Naive thymus-derived CD4-positive, alpha-beta T cell (primary cell): Measurements from ENCODE around the gene FZD2. TPM values are rescaled to one million over a fixed set of nuclear protein-coding genes. Genes with fewer than 3 reads are reported as not detected.
A peak's percentile ranks its signal among the peaks of the same experiment; 100 is the strongest.

Experiments
- ATAC-seq: fragments of 150-1000 bp; cut with Tn5 transposase; 2 replicates; pipeline ENCODE4 v1.10.0; 2021; ENCODE audit warnings: mild to moderate bottlenecking, moderate library complexity
- CTCF ChIA-PET: fragments of 350-600 bp; sonication (Branson Sonifier 250); formaldehyde crosslinking; loops from one replicate; lab custom pipeline; 2021; ENCODE audit warnings: antibody characterized with exemption; lab: Charles Lee
- POLR2A ChIA-PET: fragments of 350-600 bp; sonication (Branson Sonifier 250); formaldehyde crosslinking; loops from one replicate; lab custom pipeline; 2021; ENCODE audit warnings: antibody characterized with exemption, inconsistent platforms; lab: Charles Lee
- DNase-seq, 9 donors: peaks; one replicate each; pipeline versions ENCODE4 v3.0.0 to v3.0.0-alpha.2; 2020 to 2022; ENCODE audit warnings: mixed read lengths in 1 of 9
- H3K27ac ChIP-seq: one replicate; pipeline ENCODE4 v1.7.0; 2013; ENCODE audit warnings: mild to moderate bottlenecking, low read depth, low read length, moderate library complexity
- H3K27me3 ChIP-seq, 2 donors: one replicate each; pipeline ENCODE4 v1.7.0; 2013; ENCODE audit warnings: low read length in 2 of 2, mild to moderate bottlenecking in 2 of 2, moderate library complexity in 2 of 2; ENCODE audit not compliant: control insufficient read depth in 2 of 2, insufficient read depth in 2 of 2
- H3K36me3 ChIP-seq, 3 experiments: 1 replicate in 2 of 3; 2 replicates in 1 of 3; pipeline ENCODE4 v1.7.0; 2013; ENCODE audit warnings: low read length in 3 of 3, mild to moderate bottlenecking in 3 of 3, moderate library complexity in 1 of 3; ENCODE audit not compliant: insufficient read depth in 3 of 3, control insufficient read depth in 2 of 3
- H3K4me1 ChIP-seq, 2 donors: one replicate each; pipeline ENCODE4 v1.7.0; 2013; ENCODE audit warnings: low read length in 2 of 2, mild to moderate bottlenecking in 2 of 2, moderate library complexity in 1 of 2; ENCODE audit not compliant: control insufficient read depth in 2 of 2, insufficient read depth in 2 of 2
- H3K4me3 ChIP-seq: 2 replicates; pipeline ENCODE4 v1.7.0; 2013; ENCODE audit warnings: mild to moderate bottlenecking, low read length
- H3K9me3 ChIP-seq, 3 experiments: 1 replicate in 2 of 3; 2 replicates in 1 of 3; pipeline ENCODE4 v1.7.0; 2013; ENCODE audit warnings: low read length in 3 of 3; ENCODE audit not compliant: control insufficient read depth in 2 of 3
- H3K27ac Mint-ChIP-seq, 9 donors: one replicate each; pipeline ENCODE4 v1.8.0; 2020 to 2022; ENCODE audit warnings: mixed read lengths in 9 of 9, mild to moderate bottlenecking in 8 of 9, moderate library complexity in 5 of 9, inconsistent platforms in 2 of 9
- H3K27me3 Mint-ChIP-seq, 5 donors: one replicate each; pipeline ENCODE4 v1.8.0; 2021 to 2022; ENCODE audit warnings: mixed read lengths in 5 of 5, mild to moderate bottlenecking in 1 of 5
- H3K36me3 Mint-ChIP-seq, 5 donors: one replicate each; pipeline ENCODE4 v1.8.0; 2020 to 2022; ENCODE audit warnings: mixed read lengths in 5 of 5, mild to moderate bottlenecking in 3 of 5, inconsistent platforms in 1 of 5
- H3K4me1 Mint-ChIP-seq, 7 donors: one replicate each; pipeline ENCODE4 v1.8.0; 2020 to 2022; ENCODE audit warnings: mixed read lengths in 7 of 7, mild to moderate bottlenecking in 3 of 7, inconsistent platforms in 1 of 7
- H3K4me3 Mint-ChIP-seq, 10 donors: one replicate each; pipeline ENCODE4 v1.8.0; 2020 to 2022; ENCODE audit warnings: mild to moderate bottlenecking in 10 of 10, mixed read lengths in 10 of 10, moderate library complexity in 6 of 10, inconsistent platforms in 2 of 10
- H3K9me3 Mint-ChIP-seq, 11 donors: one replicate each; pipeline ENCODE4 v1.8.0; 2020 to 2022; ENCODE audit warnings: mixed read lengths in 11 of 11, mild to moderate bottlenecking in 4 of 11, inconsistent platforms in 1 of 11, moderate library complexity in 1 of 11
- intact Hi-C, 2 donors: fragments of 100-400 bp; cut with micrococcal nuclease; formaldehyde crosslinking; loops; one replicate each; pipeline ENCODE4 v1.15.1; 2023
- polyA plus RNA-seq, 2 donors: library from polyadenylated mRNA; unstranded; fragments of 300-500 nt; fragmentation: Illumina TruSeq; gene quantifications; one replicate each; pipeline ENCODE4 v1.2.3, GENCODE V29; 2021
- total RNA-seq, 6 experiments: library from RNA in 5 of 6; stranded (reverse) in 5 of 6; gene quantifications; 1 replicate in 5 of 6; 2 replicates in 1 of 6; pipeline ENCODE4 v1.2.3 and lab custom pipeline; 2021 to 2026

The FZD2 gene
- total and polyA plus RNA-seq, 7 experiments from 2014 or later, result 0.13 to 1.7 (median 0.17) TPM; not detected in 3

- Histone ChIP-seq H3K4me1 (no peaks in the 10 kb centered on the region), H3K9me3 (no peaks in the 10 kb centered on the region), H3K36me3 (no peaks in the 10 kb centered on the region), H3K27me3 (no peaks in the 10 kb centered on the region), H3K27ac (no peak overlapping the region), H3K4me3 (no peak overlapping the region)
- ATAC-seq, result no peak
- H3K36me3 Mint-ChIP-seq, result peaks cover 0 to 3% (median 0%) of the 10 kb centered on the region in 5 donors
- H3K4me1 Mint-ChIP-seq, result no peaks in the 10 kb centered on the region
- H3K4me3 Mint-ChIP-seq, result no peak overlapping the region
- H3K27me3 Mint-ChIP-seq, result peaks cover 0 to 22% (median 10%) of the 10 kb centered on the region in 5 donors
- intact Hi-C loops, result no loop called here
- no peak overlapping the region for H3K27ac Mint-ChIP-seq
- no peak for DNase-seq
- peaks cover 0 to 6% (median 0%) of the 10 kb centered on the region in 11 donors for H3K9me3 Mint-ChIP-seq
- ChIA-PET POLR2A (no interaction called here), CTCF (interaction anchor here (0.6 kb wide), 1 partner anchor 72 kb away, joined by 3 read pairs; no protein-coding TSS in a partner anchor)
Observed at GRCh38 chr17:44527102-44527501, 30.2 kb upstream of the FZD2 start.

- Mint-ChIP-seq H3K4me1 (no peaks in the 10 kb centered on the region), H3K9me3 (peaks cover 0 to 6% (median 0%) of the 10 kb centered on the region in 11 donors), H3K36me3 (peaks cover 0 to 3% (median 0%) of the 10 kb centered on the region in 5 donors), H3K4me3 (no peak overlapping the region), H3K27ac (no peak overlapping the region), H3K27me3 (peaks cover 0 to 24% (median 11%) of the 10 kb centered on the region in 5 donors)
- ChIA-PET POLR2A (no interaction called here), CTCF (no interaction called here)
- Histone ChIP-seq H3K36me3 (no peaks in the 10 kb centered on the region), H3K4me3 (no peak overlapping the region), H3K9me3 (no peaks in the 10 kb centered on the region), H3K27ac (no peak overlapping the region), H3K27me3 (no peaks in the 10 kb centered on the region), H3K4me1 (no peaks in the 10 kb centered on the region)
- no peak for DNase-seq
- intact Hi-C loops, result no loop called here
- ATAC-seq, result no peak
Observed at GRCh38 chr17:44527954-44528353, 29.3 kb upstream of the FZD2 start.

- Mint-ChIP-seq H3K27me3 (peaks cover 0 to 16% (median 14%) of the 10 kb centered on the region in 5 donors), H3K36me3 (peaks cover 0 to 3% (median 0%) of the 10 kb centered on the region in 5 donors)
Observed at GRCh38 chr17:44529864-44530263, 27.4 kb upstream of the FZD2 start.

GRCh38 chr17:44530896-44531418 is 26.3 kb upstream of the FZD2 start:
- H3K27me3 Mint-ChIP-seq, result peaks cover 0 to 14% (median 10%) of the 10 kb centered on the region in 5 donors
- no peaks in the 10 kb centered on the region for H3K9me3 ChIP-seq
- H3K36me3 Mint-ChIP-seq, result no peaks in the 10 kb centered on the region
- no peaks in the 10 kb centered on the region for H3K4me1 ChIP-seq
- no peak overlapping the region for H3K4me3 Mint-ChIP-seq
- POLR2A ChIA-PET, result no interaction called here
- peaks cover 0 to 6% (median 0%) of the 10 kb centered on the region in 11 donors for H3K9me3 Mint-ChIP-seq
- intact Hi-C loops, result loop anchor here in 1 of 2 donors (5.0 kb wide), 1 partner anchor 106 kb away; no protein-coding TSS in a partner anchor
- DNase-seq, result no peak
- H3K36me3 ChIP-seq, result no peaks in the 10 kb centered on the region
- CTCF ChIA-PET, result no interaction called here
- peaks cover 0 to 9% (median 7%) of the 10 kb centered on the region in 7 donors for H3K4me1 Mint-ChIP-seq
- no peak overlapping the region for H3K27ac Mint-ChIP-seq
- no peak overlapping the region for H3K27ac ChIP-seq
- H3K27me3 ChIP-seq, result no peaks in the 10 kb centered on the region
- no peak overlapping the region for H3K4me3 ChIP-seq
- no peak for ATAC-seq

More at GRCh38 chr17:44529864-44530263, 27.4 kb upstream of the FZD2 start:
- H3K27ac ChIP-seq, result no peak overlapping the region
- H3K4me1 ChIP-seq, result no peaks in the 10 kb centered on the region
- ChIA-PET CTCF (no interaction called here), POLR2A (no interaction called here)
- H3K9me3 ChIP-seq, result no peaks in the 10 kb centered on the region
- Mint-ChIP-seq H3K4me3 (no peak overlapping the region), H3K4me1 (peaks cover 0 to 8% (median 7%) of the 10 kb centered on the region in 7 donors), H3K27ac (no peak overlapping the region), H3K9me3 (peaks cover 0 to 6% (median 0%) of the 10 kb centered on the region in 11 donors)
- no peak for DNase-seq
- no peak for ATAC-seq
- no peak overlapping the region for H3K4me3 ChIP-seq
- intact Hi-C loops, result loop anchor here in 1 of 2 donors (5.0 kb wide), 1 partner anchor 107 kb away; no protein-coding TSS in a partner anchor
- H3K27me3 ChIP-seq, result no peaks in the 10 kb centered on the region
- H3K36me3 ChIP-seq, result no peaks in the 10 kb centered on the region

- peaks cover 0 to 10% (median 7%) of the 10 kb centered on the region in 7 donors for H3K4me1 Mint-ChIP-seq
- H3K27me3 Mint-ChIP-seq, result peaks cover 0 to 14% (median 6%) of the 10 kb centered on the region in 5 donors
- peak; percentile 98 for ATAC-seq
- no peak overlapping the region for H3K4me3 ChIP-seq
- no peaks in the 10 kb centered on the region for H3K27me3 ChIP-seq
- no peaks in the 10 kb centered on the region for H3K4me1 ChIP-seq
- POLR2A ChIA-PET, result interaction anchor here (0.8 to 1.1 kb wide), 2 partner anchors 10 to 30 kb away, joined by 3 to 4 read pairs; no protein-coding TSS in a partner anchor
- CTCF ChIA-PET, result interaction anchor here (0.8 to 1.7 kb wide), 3 partner anchors 11 to 104 kb away, joined by 3 to 5 read pairs (median 3); no protein-coding TSS in a partner anchor
- no peak overlapping the region for H3K27ac ChIP-seq
- H3K36me3 Mint-ChIP-seq, result no peaks in the 10 kb centered on the region
- H3K4me3 Mint-ChIP-seq, result no peak overlapping the region
- no peaks in the 10 kb centered on the region for H3K9me3 ChIP-seq
- no peaks in the 10 kb centered on the region for H3K36me3 ChIP-seq
- H3K27ac Mint-ChIP-seq, result peak overlapping the region in 4 of 9 donors; percentile 2 to 84 (median 6)
- DNase-seq, result peak; percentile 55 to 86 (median 77)
- H3K9me3 Mint-ChIP-seq, result no peaks in the 10 kb centered on the region
- intact Hi-C loops, result loop anchor here in 1 of 2 donors (1.0 to 5.0 kb wide), 2 partner anchors 104 to 332 kb away; no protein-coding TSS in a partner anchor
Observed at GRCh38 chr17:44533533-44534246, 23.6 kb upstream of the FZD2 start.

- H3K27ac Mint-ChIP-seq, result no peak overlapping the region
- ATAC-seq (no peak), DNase-seq (no peak)
- intact Hi-C loops, result no loop called here
- H3K4me1 Mint-ChIP-seq, result peaks cover 0 to 10% (median 7%) of the 10 kb centered on the region in 7 donors
- H3K4me3 Mint-ChIP-seq, result no peak overlapping the region
- no peak overlapping the region for H3K27ac ChIP-seq
- H3K27me3 ChIP-seq, result no peaks in the 10 kb centered on the region
- H3K4me3 ChIP-seq, result no peak overlapping the region
- peaks cover 3 to 13% (median 10%) of the 10 kb centered on the region in 5 donors for H3K27me3 Mint-ChIP-seq
- H3K9me3 ChIP-seq, result no peaks in the 10 kb centered on the region
- no peaks in the 10 kb centered on the region for H3K9me3 Mint-ChIP-seq
- H3K36me3 ChIP-seq, result no peaks in the 10 kb centered on the region
- POLR2A ChIA-PET, result no interaction called here
- no peaks in the 10 kb centered on the region for H3K36me3 Mint-ChIP-seq
- no peaks in the 10 kb centered on the region for H3K4me1 ChIP-seq
- CTCF ChIA-PET, result interaction anchor here (0.8 to 1.0 kb wide), 2 partner anchors 14 to 135 kb away, joined by 3 to 4 read pairs; no protein-coding TSS in a partner anchor
Observed at GRCh38 chr17:44536090-44536953, 21.0 kb upstream of the FZD2 start.
